Left lung (tissue), 10 donors: Measurements from ENCODE around the gene IL17B. TPM values are rescaled to one million over a fixed set of nuclear protein-coding genes. Genes with fewer than 3 reads are reported as not detected.

Source experiments
- ATAC-seq: fragments of 200-7000 bp; cut with Tn5 transposase; one replicate; pipeline ENCODE4 v1.9.1; 2020; ENCODE audit warnings: moderate library complexity
- DNase-seq, 4 donors: peaks; one replicate each; pipeline ENCODE4 v3.0.0-alpha.2; 2013 to 2020
- H3K27ac ChIP-seq, 2 donors: fragments of 200-600 bp; sonication (generic) in 1 of 2; one replicate each; pipeline versions ENCODE4 v1.5.0 to v1.8.0; 2020 to 2021
- H3K27me3 ChIP-seq, 2 donors: fragments of 200-600 bp; sonication (generic) in 1 of 2; one replicate each; pipeline versions ENCODE4 v1.5.0 to v1.8.0; 2020 to 2021
- H3K36me3 ChIP-seq, 2 donors: fragments of 200-600 bp; sonication (generic) in 1 of 2; one replicate each; pipeline versions ENCODE4 v1.5.0 to v1.8.0; 2020 to 2021
- H3K4me1 ChIP-seq, 2 donors: fragments of 200-600 bp; one replicate each; pipeline ENCODE4 v1.8.0; 2021
- H3K4me3 ChIP-seq, 2 donors: fragments of 200-600 bp; sonication (generic) in 1 of 2; one replicate each; pipeline versions ENCODE4 v1.5.0 to v1.8.0; 2020 to 2021; ENCODE audit warnings: mild to moderate bottlenecking in 1 of 2
- H3K9me3 ChIP-seq, 2 donors: fragments of 200-600 bp; sonication (generic) in 1 of 2; one replicate each; pipeline versions ENCODE4 v1.5.0 to v1.8.0; 2020 to 2021
- CTCF ChIP-seq, 2 donors: fragments of 200-600 bp; sonication (generic) in 1 of 2; IDR thresholded peaks; one replicate each; pipeline versions ENCODE4 v1.5.0 to v1.8.0; 2021; ENCODE audit warnings: antibody characterized with exemption in 2 of 2
- intact Hi-C, 2 donors: fragments of 100-400 bp; cut with DNase I; formaldehyde crosslinking; loops; one replicate each; pipeline versions ENCODE4 v1.11.2 to v1.14.2; 2022
- polyA plus RNA-seq, 6 donors: library from polyadenylated mRNA; unstranded; fragments of 120-200 nt; gene quantifications; one replicate each; pipeline ENCODE4 v1.2.1, GENCODE V29; 2013; ENCODE audit not compliant: insufficient read length in 6 of 6
- total RNA-seq, 2 donors: library from RNA; stranded (reverse); fragmentation: NEBNext Ultra II Directional; extraction: Animal tissue kit (Norgen Biotek cat#: 25700); gene quantifications; one replicate each; pipeline ENCODE4 v1.2.1, GENCODE V29; 2021
- donor health status: DM: no; HTN: yes; CAD: no.
- donor health status: DM: no; HTN: no; CAD: no.

Gene IL17B
- total and polyA plus RNA-seq, 8 donors: 0.42 to 1.9 (median 1.4) TPM; not detected in 1

- intact Hi-C loops: no loop called here
- peaks cover 23 to 33% of the 10 kb centered on the region in 2 donors for H3K4me1 ChIP-seq
- H3K36me3 ChIP-seq: no peaks in the 10 kb centered on the region
- no peak for TF ChIP-seq CTCF (IDR thresholded peaks at IDR 0.05)
- no peaks in the 10 kb centered on the region for H3K27me3 ChIP-seq
- H3K9me3 ChIP-seq: no peaks in the 10 kb centered on the region
- peak overlapping the region in 1 of 2 donors; percentile 33 for H3K27ac ChIP-seq
- DNase-seq (no peak), ATAC-seq (no peak)
- no peak overlapping the region for H3K4me3 ChIP-seq
These were observed 36.2 kb upstream of the IL17B start for GRCh38 chr5:149415066-149415967.

- no peaks in the 10 kb centered on the region for H3K27me3 ChIP-seq
- intact Hi-C loops: no loop called here
- ATAC-seq: no peak
- TF ChIP-seq CTCF (IDR thresholded peaks at IDR 0.05): no peak
- no peak for DNase-seq
- peaks cover 20 to 28% of the 10 kb centered on the region in 2 donors for H3K4me1 ChIP-seq
- no peaks in the 10 kb centered on the region for H3K9me3 ChIP-seq
- no peak overlapping the region for H3K4me3 ChIP-seq
- no peaks in the 10 kb centered on the region for H3K36me3 ChIP-seq
- peak overlapping the region; percentile 33 to 53 for H3K27ac ChIP-seq
These were observed 35.4 kb upstream of the IL17B start for GRCh38 chr5:149414405-149415065.

GRCh38 chr5:149413477-149414210 is 34.6 kb upstream of the IL17B start:
- H3K4me1 ChIP-seq: peaks cover 19 to 20% of the 10 kb centered on the region in 2 donors
- TF ChIP-seq CTCF (IDR thresholded peaks at IDR 0.05): no peak
- H3K9me3 ChIP-seq: no peaks in the 10 kb centered on the region
- H3K27me3 ChIP-seq: no peaks in the 10 kb centered on the region
- intact Hi-C loops: no loop called here
- DNase-seq (no peak), ATAC-seq (no peak)
- H3K36me3 ChIP-seq: no peaks in the 10 kb centered on the region
- no peak overlapping the region for H3K4me3 ChIP-seq
- H3K27ac ChIP-seq: peak overlapping the region in 1 of 2 donors; percentile 53

- Histone ChIP-seq H3K36me3 (no peaks in the 10 kb centered on the region), H3K27ac (peak overlapping the region in 1 of 2 donors; percentile 41), H3K27me3 (no peaks in the 10 kb centered on the region), H3K4me3 (no peak overlapping the region), H3K9me3 (no peaks in the 10 kb centered on the region), H3K4me1 (peaks cover 15% of the 10 kb centered on the region in 2 donors)
- DNase-seq: peak in 1 of 4 donors; percentile 20
- no peak for ATAC-seq
- no peak for TF ChIP-seq CTCF (IDR thresholded peaks at IDR 0.05)
- intact Hi-C loops: no loop called here
These were observed 33.8 kb upstream of the IL17B start for GRCh38 chr5:149412783-149413476.
